Stimulated activated naive CD4-positive, alpha-beta T cell (primary cell): ENCODE data around the gene MKS1.

Experiments used
- DNase-seq, 6 experiments: peaks; one replicate each; lab custom pipeline; 2025; lab: John Stamatoyannopoulos, UW

The MKS1 gene

GRCh38 chr17:58200024-58200633, 18.9 kb downstream of the MKS1 start:
- peak in 5 of 6 experiments; percentile 7 to 39 (median 26) for DNase-seq

- no peak for DNase-seq
Observed at GRCh38 chr17:58196610-58197009, 22.4 kb downstream of the MKS1 start.

- no peak for DNase-seq
Observed at GRCh38 chr17:58195518-58196123, 23.4 kb downstream of the MKS1 start.

- DNase-seq = no peak
Observed at GRCh38 chr17:58193641-58194255, 25.3 kb downstream of the MKS1 start.

GRCh38 chr17:58192612-58193011, 26.4 kb downstream of the MKS1 start, which contains the start of gene EPX:
Gene EPX, plus strand, starts transcription at chr17:58192726. Its CDS starts 121 bp downstream, at chr17:58192847.
- DNase-seq = no peak

- no peak for DNase-seq
Observed at GRCh38 chr17:58191241-58191896, 27.7 kb downstream of the MKS1 start.

- no peak for DNase-seq
Observed at GRCh38 chr17:58189436-58190146, 29.5 kb downstream of the MKS1 start.

GRCh38 chr17:58187675-58188074, 31.4 kb downstream of the MKS1 start:
- no peak for DNase-seq

- DNase-seq = no peak
Observed at GRCh38 chr17:58187063-58187462, 32.0 kb downstream of the MKS1 start.

GRCh38 chr17:58186591-58186990, 32.5 kb downstream of the MKS1 start:
- DNase-seq = no peak

- DNase-seq = no peak
Observed at GRCh38 chr17:58184986-58185761, 33.9 kb downstream of the MKS1 start.

GRCh38 chr17:58184308-58184985, 34.6 kb downstream of the MKS1 start:
- no peak for DNase-seq

GRCh38 chr17:58183514-58183913, 35.5 kb downstream of the MKS1 start:
- DNase-seq = no peak

- DNase-seq = no peak
Observed at GRCh38 chr17:58181796-58182195, 37.3 kb downstream of the MKS1 start.

GRCh38 chr17:58176200-58176599, 42.9 kb downstream of the MKS1 start:
- DNase-seq = no peak

- no peak for DNase-seq
Observed at GRCh38 chr17:58174871-58175270, 44.2 kb downstream of the MKS1 start.

GRCh38 chr17:58172369-58173071, 46.5 kb downstream of the MKS1 start:
- peak; percentile 5 to 68 (median 32) for DNase-seq

GRCh38 chr17:58170622-58171021, 48.4 kb downstream of the MKS1 start:
- no peak for DNase-seq

GRCh38 chr17:58166682-58167081, 52.4 kb downstream of the MKS1 start, which contains the start of gene OR4D2:
Gene OR4D2, plus strand, starts transcription at chr17:58166982. Its CDS starts 2,674 bp downstream, at chr17:58169656.
- DNase-seq = no peak

- DNase-seq = peak in 1 of 6 experiments; percentile 26
Observed at GRCh38 chr17:58165981-58166380, 53.1 kb downstream of the MKS1 start.
